ENCODE measurements around the gene SLFN11.
"Not testable (repeated sequence)": the region's sequence is repeated elsewhere in the genome, so short reads cannot be mapped to it uniquely, and the experiment has no call there.

Gene SLFN11

GRCh38 chr17:35350493-35350892 is 22.9 kb downstream of the SLFN11 start:
- DNase-seq, result no peak

GRCh38 chr17:35345926-35346771 is 27.3 kb downstream of the SLFN11 start:
- DNase-seq, result no peak

- no peak for DNase-seq
Observed at GRCh38 chr17:35345445-35345925, 27.9 kb downstream of the SLFN11 start.

GRCh38 chr17:35344262-35344661 is 29.2 kb downstream of the SLFN11 start:
- DNase-seq, result no peak

DNA sequence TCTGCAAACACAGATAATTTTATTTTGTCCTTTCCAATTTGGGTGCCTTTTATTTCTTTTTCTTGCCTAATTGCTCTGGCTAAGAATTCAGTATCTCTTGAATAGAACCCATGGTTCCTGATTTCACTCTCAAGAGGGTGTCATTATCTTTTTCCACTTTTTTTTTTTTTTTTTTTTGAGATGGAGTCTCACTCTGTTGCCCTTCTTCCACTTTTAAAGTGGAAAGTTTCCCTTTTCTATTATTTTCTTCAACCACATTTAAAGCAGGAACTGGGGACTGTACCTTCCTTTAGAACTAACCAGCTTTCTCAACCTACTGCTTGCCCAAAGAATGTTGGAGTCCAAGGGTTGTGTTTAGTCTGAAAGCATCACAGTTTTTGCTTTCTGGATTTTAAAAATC is 31.1 kb downstream of the SLFN11 start:
- no peak for DNase-seq

GRCh38 chr17:35341411-35341992 is 31.9 kb downstream of the SLFN11 start:
- no peak for DNase-seq

DNA sequence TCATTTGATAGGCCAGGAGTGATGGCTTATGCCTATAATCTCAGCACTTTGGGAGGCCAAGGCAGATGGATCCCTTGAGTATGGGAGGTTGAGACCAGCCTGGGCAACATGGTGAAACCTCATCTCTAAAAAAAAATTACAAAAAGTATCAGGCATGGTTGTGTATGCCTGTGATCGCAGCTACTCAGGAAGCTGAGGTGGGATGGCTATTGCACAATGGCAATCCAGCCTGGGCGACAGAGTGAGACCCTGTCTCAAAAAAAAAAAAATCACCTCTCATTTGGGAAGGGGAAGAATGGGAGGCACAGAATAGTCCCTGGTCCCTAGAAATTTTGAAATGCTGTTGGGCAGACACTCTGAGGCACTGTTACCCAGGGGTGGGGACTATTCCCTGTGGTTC is 35.2 kb downstream of the SLFN11 start:
- DNase-seq, result no peak

DNA sequence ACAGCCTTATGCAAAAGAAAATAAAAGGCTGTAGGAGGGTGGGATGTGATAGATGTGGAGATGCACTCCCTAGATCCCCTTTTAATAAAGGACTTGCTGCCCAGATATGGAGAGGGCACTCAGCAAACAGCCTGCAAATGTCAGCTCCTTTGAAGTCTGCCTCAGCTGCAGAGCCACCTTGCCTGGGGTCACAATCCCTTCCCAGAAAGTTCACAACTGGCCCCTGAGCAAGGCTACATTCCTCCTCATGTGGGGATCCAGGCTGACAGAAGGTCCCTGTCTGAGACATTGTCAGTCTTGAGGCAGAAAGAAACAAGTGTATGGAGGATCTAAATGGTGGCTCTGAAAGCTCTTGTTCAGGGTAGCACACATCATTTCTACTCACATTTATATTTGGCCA is 36.1 kb downstream of the SLFN11 start:
- DNase-seq, result no peak

GRCh38 chr17:35333578-35333977 is 39.8 kb downstream of the SLFN11 start:
- DNase-seq, result not testable (repeated sequence)

DNA sequence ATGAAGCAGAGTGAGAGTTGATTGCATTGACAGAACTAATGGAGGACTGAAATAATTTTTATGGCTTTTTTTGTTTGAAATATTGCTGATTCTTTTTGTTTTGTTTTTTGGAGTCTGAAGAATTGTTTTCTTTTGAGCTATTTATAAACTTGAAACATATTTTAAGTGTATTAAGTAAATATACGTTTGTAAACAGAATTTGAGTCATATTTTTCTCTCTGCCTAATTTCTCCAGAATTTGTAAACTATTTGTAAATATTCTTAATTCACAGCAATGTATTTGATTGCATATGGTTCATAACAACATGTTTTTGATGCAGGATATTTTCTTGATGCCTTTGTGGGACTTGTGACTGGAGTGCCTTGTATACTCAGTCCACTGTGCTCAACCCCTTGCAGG is 50.7 kb downstream of the SLFN11 start:
- DNase-seq, result no peak

DNA sequence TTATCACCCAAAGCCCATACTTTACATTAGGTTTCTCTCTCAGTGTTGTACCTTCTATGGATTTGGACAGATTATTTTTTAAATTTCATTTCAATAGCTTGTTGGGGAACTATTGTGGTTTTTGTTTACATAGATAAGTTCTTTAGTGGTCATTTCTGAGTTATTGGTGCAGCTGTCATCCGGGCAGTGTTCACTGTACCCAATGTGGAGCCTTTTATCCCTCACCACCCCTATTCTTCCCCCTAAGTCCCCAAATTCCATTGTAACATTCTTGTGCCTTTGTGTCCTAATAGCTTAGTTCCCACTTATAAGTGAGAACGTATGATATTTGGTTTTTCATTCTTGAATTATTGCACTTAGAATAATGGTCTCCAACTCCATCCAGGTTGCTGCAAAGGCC is 57.5 kb downstream of the SLFN11 start:
- DNase-seq, result no peak

DNA sequence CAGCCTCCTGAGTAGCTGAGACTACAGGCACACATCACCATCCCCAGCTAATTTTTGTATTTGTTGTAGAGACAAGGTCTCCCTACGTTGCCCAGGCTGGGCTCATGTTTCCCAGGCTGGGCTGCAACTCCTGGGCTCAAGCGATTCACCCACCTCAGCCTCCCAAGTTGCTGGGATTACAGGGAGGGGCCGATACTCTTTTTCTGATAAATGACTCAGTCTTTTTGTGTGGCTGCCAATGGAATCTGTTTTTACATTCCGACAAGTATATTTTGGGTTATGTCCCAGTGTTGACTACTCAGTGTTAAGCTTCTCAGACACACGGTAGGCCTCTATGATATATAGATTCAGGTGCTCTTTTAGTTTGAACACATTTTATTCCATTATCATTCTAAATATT is 58.1 kb downstream of the SLFN11 start:
- no peak for DNase-seq

DNA sequence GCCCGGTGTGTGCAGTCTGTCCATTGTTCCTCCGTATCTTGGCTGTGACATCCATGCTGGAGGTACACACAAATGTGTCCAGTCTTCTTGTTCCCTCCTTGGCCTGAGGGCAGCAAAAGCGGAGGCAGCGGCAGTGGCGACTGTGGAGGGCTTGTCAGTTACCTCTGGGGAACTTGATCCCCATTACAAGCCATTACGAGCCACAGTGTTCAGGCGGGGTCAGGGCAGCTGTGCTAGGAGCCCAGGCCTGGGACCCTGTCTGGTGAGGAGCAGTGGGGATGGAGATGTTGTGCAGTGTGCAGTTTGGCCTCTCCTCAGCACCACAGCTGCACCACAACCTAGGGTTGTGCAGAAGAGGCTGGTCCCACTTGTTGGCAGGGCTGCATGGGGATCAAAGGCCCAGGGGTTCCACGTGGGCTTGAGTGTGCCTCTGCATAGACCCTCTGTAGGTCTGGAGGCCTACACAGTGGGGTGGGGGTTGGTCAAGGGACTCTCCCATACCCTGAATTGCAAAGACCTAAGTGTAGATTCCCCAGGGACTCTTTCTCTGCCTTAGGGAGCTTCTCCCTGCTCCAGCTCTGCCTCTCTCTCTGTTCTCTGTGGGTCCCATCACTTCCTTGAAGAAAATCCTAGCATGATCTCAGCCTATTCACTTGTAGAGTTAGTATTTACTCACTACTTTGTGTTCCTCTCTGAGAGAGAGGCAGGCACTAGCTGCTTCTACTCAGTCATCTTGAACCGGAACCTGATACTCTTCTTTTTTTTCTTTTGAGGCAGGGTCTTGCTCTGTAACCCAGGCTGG is 58.8 kb downstream of the SLFN11 start:
- no peak for DNase-seq

DNA sequence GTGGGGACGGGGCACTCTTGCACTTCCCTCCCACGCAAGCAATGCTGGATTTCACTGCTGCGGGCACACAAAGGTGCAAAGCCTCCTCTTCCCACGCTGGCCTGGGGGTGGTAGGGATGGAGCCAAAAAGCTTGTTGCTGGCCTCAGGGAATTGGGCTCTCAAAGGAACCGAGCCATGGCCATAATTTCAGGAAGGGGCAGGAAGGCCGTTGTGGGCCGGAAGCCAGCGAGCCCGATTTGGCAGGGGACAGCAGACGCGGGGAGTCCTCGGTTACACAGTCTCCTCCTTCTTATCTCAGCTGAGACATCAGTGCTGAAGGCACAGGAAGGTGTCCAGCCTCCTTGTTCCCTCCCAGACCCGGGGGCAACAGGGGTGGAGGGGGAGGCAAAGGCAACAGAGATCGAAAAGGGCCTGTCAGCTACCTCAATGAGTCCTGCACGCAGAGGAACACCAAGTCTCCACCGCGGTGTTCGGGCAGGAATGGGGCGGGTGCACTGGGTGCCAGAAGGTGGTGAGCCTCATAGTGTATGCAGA is 59.5 kb downstream of the SLFN11 start:
- DNase-seq, result no peak

DNA sequence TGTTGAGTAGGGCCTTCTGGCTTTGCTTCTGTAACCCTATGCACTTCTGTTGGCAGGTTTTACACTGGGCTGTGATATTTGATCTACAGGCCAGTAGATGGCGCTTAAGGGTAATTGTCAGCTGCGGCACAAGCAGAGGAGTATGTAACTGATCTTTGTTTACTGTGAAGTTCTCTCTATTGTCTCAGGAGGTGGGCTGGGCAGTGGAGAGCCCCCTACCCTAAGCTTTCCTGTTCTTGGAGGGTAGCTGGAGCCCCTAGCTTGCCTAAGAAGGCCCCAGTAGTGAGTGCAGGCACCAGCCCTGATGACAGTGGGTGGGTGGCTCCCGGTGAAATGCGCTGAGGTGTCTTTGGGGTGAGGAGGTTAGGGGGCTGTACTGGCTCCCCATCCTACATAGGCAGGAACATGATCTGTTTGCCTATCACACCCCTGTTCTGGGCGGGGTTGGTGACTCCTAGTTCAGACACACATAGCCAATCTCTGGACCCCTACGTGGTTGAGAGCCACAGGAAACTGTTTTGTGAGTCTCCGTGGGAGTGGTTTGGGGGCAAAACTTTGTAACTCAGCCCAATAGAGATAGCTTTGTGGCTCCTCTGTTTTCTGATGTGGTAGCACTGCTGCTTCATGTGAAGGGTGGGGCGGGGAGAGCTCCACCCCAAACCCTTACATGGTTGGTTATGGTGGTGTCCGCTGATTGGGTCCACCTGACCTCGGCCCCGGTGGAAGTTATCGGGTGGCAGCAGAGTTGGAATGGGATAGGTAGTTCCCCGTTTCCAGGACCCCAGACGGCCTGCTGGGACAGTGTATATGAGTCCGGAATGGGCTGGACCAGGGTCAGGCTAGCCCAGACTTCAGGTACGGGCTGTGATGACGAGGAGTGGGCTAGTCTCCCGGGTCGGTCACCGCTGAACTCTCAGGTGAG is 60.4 kb downstream of the SLFN11 start:
- peak; percentile 31 for DNase-seq

DNA sequence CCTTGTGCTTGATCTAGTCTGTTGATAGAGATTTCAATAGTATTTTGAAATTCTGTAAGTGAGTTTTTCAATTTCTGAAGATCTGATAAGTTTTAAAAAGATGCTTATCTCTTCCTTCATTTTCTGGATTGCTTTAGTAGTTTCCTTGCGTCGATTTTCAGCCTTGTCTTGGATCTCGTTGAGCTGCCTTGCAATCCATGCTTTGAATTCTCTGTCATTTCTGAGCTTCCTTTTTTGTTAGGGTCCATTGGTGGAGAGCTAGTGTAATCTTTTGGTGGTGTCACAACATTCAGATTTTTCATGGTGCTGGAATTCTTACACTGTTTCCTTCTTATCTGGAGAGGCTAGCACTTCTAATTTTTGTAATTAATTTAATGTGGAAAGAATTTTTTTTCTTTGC is 61.1 kb downstream of the SLFN11 start:
- DNase-seq, result no peak

DNA sequence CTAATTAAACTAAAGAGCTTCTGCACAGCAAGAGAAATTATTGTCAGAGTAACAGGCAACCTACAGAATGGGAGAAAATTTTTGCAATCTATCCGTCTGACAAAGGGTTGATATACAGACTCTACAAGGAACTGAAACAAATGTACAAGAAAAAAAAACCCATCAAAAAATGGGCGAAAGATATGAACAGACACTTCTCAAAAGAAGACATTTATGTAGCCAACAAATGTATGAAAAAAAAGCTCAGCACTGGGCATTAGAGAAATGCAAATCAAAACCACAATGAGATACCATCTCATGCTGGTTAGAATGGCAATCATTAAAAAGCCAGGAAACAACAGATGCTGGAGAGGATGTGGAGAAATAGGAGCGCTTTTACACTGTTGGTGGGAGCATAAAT is 64.1 kb downstream of the SLFN11 start:
- DNase-seq, result not testable (repeated sequence)

All from NCI-H146 (cell line).